ENCODE measurements around the gene SAMD9.

The SAMD9 gene

DNA sequence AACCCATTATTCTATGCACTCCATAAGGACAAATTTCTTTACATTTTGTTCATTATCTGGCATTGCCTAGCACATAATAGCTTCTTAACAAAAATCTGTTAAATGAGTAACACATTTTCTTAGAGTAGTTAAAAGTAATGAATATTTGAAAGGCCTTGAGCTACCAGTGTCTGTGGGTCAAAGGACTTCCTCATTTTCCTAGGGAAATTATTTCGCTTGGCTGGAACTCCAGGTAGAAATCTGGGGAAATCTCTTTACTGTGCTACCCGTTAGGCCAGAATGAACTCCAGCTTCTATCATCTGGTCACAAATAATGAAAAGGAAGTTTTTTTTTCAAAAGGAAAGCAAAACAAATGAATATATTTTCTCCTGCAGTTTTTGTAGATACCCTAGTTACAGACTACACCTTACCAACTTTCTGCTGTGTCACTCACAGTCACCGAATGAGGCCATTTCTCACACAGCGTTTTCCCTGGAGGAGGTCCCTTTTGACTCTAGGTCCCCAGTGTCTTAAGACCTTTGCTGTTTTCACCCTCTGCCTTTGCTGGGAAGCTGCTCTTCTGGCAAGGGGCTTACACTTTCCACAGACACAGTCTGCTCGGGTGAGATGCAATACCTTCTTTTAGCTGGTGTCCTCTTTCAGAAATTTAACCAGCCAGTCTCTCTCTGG, 28.8 kb upstream of the SAMD9 start:
- DNase-seq (ENCODE audit: low read depth) = peak; percentile 65
- TF ChIP-seq CTCF (IDR thresholded peaks at IDR 0.05; ENCODE audit: low read depth, low read length) (no peak), MYC (IDR thresholded peaks at IDR 0.05; ENCODE audit: low read depth, low read length) (no peak), POLR2A (IDR thresholded peaks at IDR 0.05; ENCODE audit: extremely low read depth, insufficient read length) (no peak), MAX (IDR thresholded peaks at IDR 0.05; ENCODE audit: low read depth, low read length) (no peak)
- peak overlapping the region; percentile 57 for H3K4me3 ChIP-seq (ENCODE audit: low read depth, low read length)

GRCh38 chr7:93146036-93146435, 28.3 kb upstream of the SAMD9 start:
- no peak for DNase-seq (ENCODE audit: low read depth)
- TF ChIP-seq MAX (IDR thresholded peaks at IDR 0.05; ENCODE audit: low read depth, low read length) (no peak), MYC (IDR thresholded peaks at IDR 0.05; ENCODE audit: low read depth, low read length) (no peak)

DNA sequence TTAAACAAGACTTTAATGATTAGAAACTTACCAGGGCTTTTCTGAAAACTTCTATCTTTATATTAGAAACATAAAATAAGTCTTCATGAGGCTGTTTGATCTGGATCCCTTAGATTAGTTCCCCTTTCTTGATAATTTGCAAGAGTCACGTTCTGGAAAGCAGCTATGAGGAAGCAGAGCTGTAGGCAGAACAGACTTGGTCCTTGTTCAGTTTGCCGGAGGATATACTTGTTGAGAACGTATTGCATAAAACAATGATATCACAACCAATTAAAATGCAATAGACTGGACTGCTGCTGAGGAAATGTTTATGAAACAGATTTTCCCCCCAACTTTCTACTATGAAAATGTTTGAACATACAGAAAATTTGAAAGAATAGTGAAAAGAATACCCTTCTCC, 27.6 kb upstream of the SAMD9 start:
- TF ChIP-seq MAX (IDR thresholded peaks at IDR 0.05; ENCODE audit: low read depth, low read length) = no peak
- TF ChIP-seq CTCF (IDR thresholded peaks at IDR 0.05; ENCODE audit: low read depth, low read length) = no peak
- TF ChIP-seq POLR2A (IDR thresholded peaks at IDR 0.05; ENCODE audit: extremely low read depth, insufficient read length) = no peak
- no peak for TF ChIP-seq MYC (IDR thresholded peaks at IDR 0.05; ENCODE audit: low read depth, low read length)
- no peak overlapping the region for H3K4me3 ChIP-seq (ENCODE audit: low read depth, low read length)
- DNase-seq (ENCODE audit: low read depth) = peak; percentile 60

More at GRCh38 chr7:93146036-93146435, 28.3 kb upstream of the SAMD9 start:
- no peak overlapping the region for H3K4me3 ChIP-seq (ENCODE audit: low read depth, low read length)

GRCh38 chr7:93142127-93142526, 24.3 kb upstream of the SAMD9 start:
- no peak overlapping the region for H3K4me3 ChIP-seq (ENCODE audit: low read depth, low read length)
- no peak for DNase-seq (ENCODE audit: low read depth)
- no peak for TF ChIP-seq MYC (IDR thresholded peaks at IDR 0.05; ENCODE audit: low read depth, low read length)
- no peak for TF ChIP-seq MAX (IDR thresholded peaks at IDR 0.05; ENCODE audit: low read depth, low read length)
- no peak for TF ChIP-seq CTCF (IDR thresholded peaks at IDR 0.05; ENCODE audit: low read depth, low read length)
- no peak for TF ChIP-seq POLR2A (IDR thresholded peaks at IDR 0.05; ENCODE audit: extremely low read depth, insufficient read length)

- no peak overlapping the region for H3K4me3 ChIP-seq (ENCODE audit: low read depth, low read length)
- TF ChIP-seq MAX (IDR thresholded peaks at IDR 0.05; ENCODE audit: low read depth, low read length) (no peak), CTCF (IDR thresholded peaks at IDR 0.05; ENCODE audit: low read depth, low read length) (no peak), MYC (IDR thresholded peaks at IDR 0.05; ENCODE audit: low read depth, low read length) (no peak)
- DNase-seq (ENCODE audit: low read depth) = no peak
These were observed 22.9 kb upstream of the SAMD9 start for GRCh38 chr7:93140582-93141191.

DNA sequence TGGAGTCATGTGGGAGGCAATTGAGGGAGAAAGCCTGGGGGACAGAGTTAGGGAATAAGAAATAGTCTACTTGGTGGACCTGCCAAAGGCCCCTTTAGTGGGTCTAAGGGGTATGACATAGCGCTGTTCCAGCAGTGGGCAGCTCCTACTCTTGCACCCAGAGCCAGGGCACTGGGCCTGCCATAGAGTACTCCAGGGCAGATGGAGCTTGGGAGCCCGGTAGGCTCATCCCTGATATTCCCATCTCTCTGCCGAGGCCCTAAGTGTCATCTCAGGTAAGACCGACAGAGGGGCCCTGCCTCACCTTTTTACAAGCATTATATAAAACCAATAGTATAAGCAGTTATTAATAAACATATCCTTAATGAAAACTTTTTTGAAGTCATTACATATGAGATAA, 20.8 kb upstream of the SAMD9 start:
- no peak for TF ChIP-seq MYC (IDR thresholded peaks at IDR 0.05; ENCODE audit: low read depth, low read length)
- TF ChIP-seq CTCF (IDR thresholded peaks at IDR 0.05; ENCODE audit: low read depth, low read length) = no peak
- TF ChIP-seq POLR2A (IDR thresholded peaks at IDR 0.05; ENCODE audit: extremely low read depth, insufficient read length) = no peak
- TF ChIP-seq MAX (IDR thresholded peaks at IDR 0.05; ENCODE audit: low read depth, low read length) = no peak
- H3K4me3 ChIP-seq (ENCODE audit: low read depth, low read length) = no peak overlapping the region
- no peak for DNase-seq (ENCODE audit: low read depth)

Data from NB4 (cell line).